ENCODE results near the gene CHRM2. TPM values are rescaled to one million over a fixed set of nuclear protein-coding genes. Genes with fewer than 3 reads are reported as not detected.

Gene CHRM2
- total and polyA plus RNA-seq, 2 of the 8 experiments (the other 6 are each of a cell fraction or from before 2014, with no cell fraction given), result 0.17 to 0.32 TPM

DNA sequence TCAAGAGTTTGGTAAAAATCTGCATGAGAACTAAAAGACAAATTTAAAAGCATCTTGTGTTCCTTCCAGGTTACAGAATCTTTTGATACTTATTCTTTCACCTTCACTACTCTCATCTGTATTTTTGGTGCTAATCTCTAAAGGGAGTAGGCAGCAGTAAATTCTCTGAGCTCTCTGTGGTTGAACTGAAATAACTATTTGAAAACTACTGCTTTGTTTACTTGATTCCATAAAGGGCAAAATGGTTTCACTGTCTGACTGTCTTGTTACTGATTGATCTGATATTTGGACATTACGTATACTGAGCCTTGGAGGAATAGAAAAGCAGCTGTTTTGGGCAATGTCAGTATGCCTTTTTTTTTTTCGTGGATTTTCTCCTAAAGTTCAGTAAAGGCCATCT lies 103.3 kb downstream of the CHRM2 start:
- H3K27me3 ChIP-seq (replicated peaks in 1 of 4; ENCODE audit: control insufficient read depth in 3 of 4, extremely low read depth in 1 of 4, insufficient read depth in 3 of 4, low read length in 3 of 4), result no peaks in the 10 kb centered on the region; a peak in 2 of 7 replicates
- no peak overlapping the region for H3K4me2 ChIP-seq (ENCODE audit: insufficient read depth in 1 of 2, low read depth in 2 of 2, low read length in 2 of 2)
- no peak overlapping the region for H3K23ac ChIP-seq (ENCODE audit: insufficient read length)
- no peak overlapping the region for H3K27ac ChIP-seq (ENCODE audit: low read depth, low read length)
- no peak overlapping the region for H4K8ac ChIP-seq (ENCODE audit: extremely low read depth, insufficient read depth, low read length)
- H3K56ac ChIP-seq (replicated peaks; ENCODE audit: insufficient read length, low read depth, low read length), result no peak overlapping the region
- no peak overlapping the region for H2BK15ac ChIP-seq (ENCODE audit: low read length)
- POLR2A ChIA-PET (ENCODE audit: partially characterized antibody), result no interaction called here
- WGBS, 2 experiments (ENCODE audit: extremely low coverage in 1 of 2, insufficient coverage in 1 of 2, insufficient read length in 1 of 2, insufficient replicate concordance in 2 of 2, low coverage in 1 of 2, low lambda C conversion rate in 2 of 2, missing lambda C conversion rate in 1 of 2), result 94% methylated on average over 2 of the region's 2 CpGs; no CpG with 5 or more reads in 1 of the 2 experiments
- no peak overlapping the region for H3K14ac ChIP-seq (ENCODE audit: insufficient read length)
- no peaks in the 10 kb centered on the region for H3K79me2 ChIP-seq (ENCODE audit: control insufficient read depth in 1 of 2, insufficient read depth in 2 of 2, low read length in 2 of 2)
- no peaks in the 10 kb centered on the region for H3K79me1 ChIP-seq (ENCODE audit: low read depth, low read length)
- no peaks in the 10 kb centered on the region for H3K36me3 ChIP-seq (ENCODE audit: control insufficient read depth in 2 of 4, insufficient read depth in 4 of 4, low read length in 3 of 4)
- no peak overlapping the region for H2AK5ac ChIP-seq (ENCODE audit: low read depth, low read length)
- H3K4ac ChIP-seq (replicated peaks; ENCODE audit: insufficient read length, low read depth, low read length), result no peak overlapping the region
- no peak overlapping the region for H3K18ac ChIP-seq (ENCODE audit: extremely low read depth, low read length)
- no peak overlapping the region for H2AFZ ChIP-seq (ENCODE audit: low read length)
- H3K4me3 ChIP-seq (ENCODE audit: extremely low read depth in 1 of 4, insufficient read depth in 2 of 4, low read depth in 3 of 4, low read length in 4 of 4), result no peak overlapping the region
- H4K91ac ChIP-seq (replicated peaks; ENCODE audit: insufficient read length, low read length), result no peak overlapping the region
- no peaks in the 10 kb centered on the region; a peak in 1 of 4 replicates for H3K9me3 ChIP-seq (ENCODE audit: insufficient read depth in 2 of 2, low read depth in 1 of 2, low read length in 1 of 2)
- H3K23me2 ChIP-seq (ENCODE audit: low read depth, low read length), result peaks cover 7% of the 10 kb centered on the region; the same call in 1 of the 2 replicates
- no peak overlapping the region for H2BK120ac ChIP-seq (replicated peaks; ENCODE audit: low read depth, low read length)
- H4K5ac ChIP-seq (ENCODE audit: insufficient read length, low read depth, low read length), result no peak overlapping the region
- no peak overlapping the region for H2BK5ac ChIP-seq (ENCODE audit: low read depth, low read length)
- H3K9ac ChIP-seq (replicated peaks in 1 of 4; ENCODE audit: extremely low read depth in 1 of 4, low read depth in 3 of 4, low read length in 3 of 4), result no peak overlapping the region
- CTCF ChIA-PET (ENCODE audit: partially characterized antibody), result no interaction called here
- no peaks in the 10 kb centered on the region for H4K20me1 ChIP-seq (replicated peaks in 1 of 2; ENCODE audit: control insufficient read depth in 1 of 2, insufficient read depth in 2 of 2, low read length in 2 of 2)
- no peak for FAIRE-seq
- H2BK12ac ChIP-seq (ENCODE audit: low read depth, low read length), result no peak overlapping the region
- no peak overlapping the region for H2BK20ac ChIP-seq (ENCODE audit: low read length)
- no peaks in the 10 kb centered on the region for H3K4me1 ChIP-seq (replicated peaks in 1 of 4; ENCODE audit: control insufficient read depth in 3 of 4, insufficient read depth in 4 of 4, low read length in 3 of 4)
- no peak for TF ChIP-seq EGR1 (IDR thresholded peaks at IDR 0.05; ENCODE audit: borderline replicate concordance, low read depth, low read length)
- no peak for TF ChIP-seq YY1 (IDR thresholded peaks at IDR 0.05; ENCODE audit: low read depth, low read length)
- TF ChIP-seq, protein P1, sequence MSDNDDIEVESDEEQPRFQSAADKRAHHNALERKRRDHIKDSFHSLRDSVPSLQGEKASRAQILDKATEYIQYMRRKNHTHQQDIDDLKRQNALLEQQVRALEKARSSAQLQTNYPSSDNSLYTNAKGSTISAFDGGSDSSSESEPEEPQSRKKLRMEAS (IDR thresholded peaks at IDR 0.05), result no peak
- TF ChIP-seq SIRT6 (IDR thresholded peaks at IDR 0.05; ENCODE audit: low read length), result no peak
- TF ChIP-seq POLR2A (IDR thresholded peaks at IDR 0.05; ENCODE audit: control extremely low read depth in 1 of 2, low read depth in 2 of 2, low read length in 2 of 2), result no peak
- TF ChIP-seq ASH2L (IDR thresholded peaks at IDR 0.05; ENCODE audit: low read length), result no peak
- no peak for TF ChIP-seq SIX5 (IDR thresholded peaks at IDR 0.05; ENCODE audit: low read depth, low read length)
- TF ChIP-seq BCL11A (IDR thresholded peaks at IDR 0.05; ENCODE audit: low read depth in 2 of 2, low read length in 2 of 2), result no peak
- no peak for TF ChIP-seq EZH2 (IDR thresholded peaks at IDR 0.05; ENCODE audit: low read depth, low read length, severe bottlenecking)
- TF ChIP-seq, protein P2, sequence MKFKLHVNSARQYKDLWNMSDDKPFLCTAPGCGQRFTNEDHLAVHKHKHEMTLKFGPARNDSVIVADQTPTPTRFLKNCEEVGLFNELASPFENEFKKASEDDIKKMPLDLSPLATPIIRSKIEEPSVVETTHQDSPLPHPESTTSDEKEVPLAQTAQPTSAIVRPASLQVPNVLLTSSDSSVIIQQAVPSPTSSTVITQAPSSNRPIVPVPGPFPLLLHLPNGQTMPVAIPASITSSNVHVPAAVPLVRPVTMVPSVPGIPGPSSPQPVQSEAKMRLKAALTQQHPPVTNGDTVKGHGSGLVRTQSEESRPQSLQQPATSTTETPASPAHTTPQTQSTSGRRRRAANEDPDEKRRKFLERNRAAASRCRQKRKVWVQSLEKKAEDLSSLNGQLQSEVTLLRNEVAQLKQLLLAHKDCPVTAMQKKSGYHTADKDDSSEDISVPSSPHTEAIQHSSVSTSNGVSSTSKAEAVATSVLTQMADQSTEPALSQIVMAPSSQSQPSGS (IDR thresholded peaks at IDR 0.05; ENCODE audit: low read length), result no peak
- no peak for TF ChIP-seq JUN (IDR thresholded peaks at IDR 0.05; ENCODE audit: low read depth, low read length)
- no peak for TF ChIP-seq EP300 (IDR thresholded peaks at IDR 0.05; ENCODE audit: borderline replicate concordance in 1 of 2, low read depth in 2 of 2, low read length in 2 of 2)
- no peak for TF ChIP-seq SRF (IDR thresholded peaks at IDR 0.05; ENCODE audit: low read depth, low read length)
- no peak for DNase-seq (ENCODE audit: low read depth in 1 of 2, low spot score in 2 of 2)

Measured in H1 (cell line).